ENCODE data around the gene GNG12.
A peak's percentile ranks its signal among the peaks of the same experiment; 100 is the strongest.

GNG12 gene

DNA sequence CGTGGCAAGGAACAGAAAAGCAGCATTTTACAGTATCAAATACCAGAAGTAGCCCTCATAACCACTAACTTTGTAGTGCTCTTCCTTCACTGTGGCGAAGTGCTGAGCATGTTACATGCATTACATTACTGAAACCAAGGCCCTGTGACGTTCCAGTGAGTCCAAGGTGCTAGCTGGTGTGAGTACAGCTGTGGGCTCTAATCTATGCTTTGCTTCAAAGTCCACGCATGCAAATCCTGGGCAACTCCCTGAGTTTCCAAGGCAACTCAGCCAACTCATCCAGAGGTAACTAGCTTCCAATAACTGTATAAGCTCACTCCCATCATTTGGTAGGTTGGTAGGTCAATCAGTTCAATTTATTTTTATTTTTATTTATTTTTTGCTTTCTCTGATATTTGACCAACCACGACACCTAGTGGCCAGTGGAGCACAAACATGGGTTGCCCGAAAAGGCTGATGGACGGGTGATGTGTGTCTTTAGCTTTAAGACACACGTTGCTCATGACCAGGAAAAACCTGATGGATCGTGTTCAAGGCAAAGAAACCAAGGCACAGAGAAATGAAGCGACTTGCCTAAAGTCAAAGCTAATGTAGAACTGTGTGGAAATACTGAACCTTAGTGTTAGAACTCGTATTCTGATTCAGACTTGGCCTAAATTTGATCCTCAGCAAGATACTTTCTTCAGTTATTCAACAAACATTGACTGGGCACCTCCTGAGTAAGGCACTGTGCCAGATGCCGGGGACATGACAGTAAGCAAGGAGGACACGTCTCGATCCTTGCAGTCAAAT is 73.0 kb downstream of the GNG12 start:
- FAIRE-seq: peak; percentile 95
- DNase-seq (ENCODE audit: insufficient read length): peak; percentile 42
- TF ChIP-seq TAF1 (IDR thresholded peaks at IDR 0.05; ENCODE audit: borderline replicate concordance, low read depth, low read length): no peak
- no peak for TF ChIP-seq POLR2AphosphoS5 (IDR thresholded peaks at IDR 0.05; ENCODE audit: low read depth, low read length)
- no peak; the same call in 1 of the 2 replicates for TF ChIP-seq POLR2A (IDR thresholded peaks at IDR 0.05; ENCODE audit: low read depth, low read length)

DNA sequence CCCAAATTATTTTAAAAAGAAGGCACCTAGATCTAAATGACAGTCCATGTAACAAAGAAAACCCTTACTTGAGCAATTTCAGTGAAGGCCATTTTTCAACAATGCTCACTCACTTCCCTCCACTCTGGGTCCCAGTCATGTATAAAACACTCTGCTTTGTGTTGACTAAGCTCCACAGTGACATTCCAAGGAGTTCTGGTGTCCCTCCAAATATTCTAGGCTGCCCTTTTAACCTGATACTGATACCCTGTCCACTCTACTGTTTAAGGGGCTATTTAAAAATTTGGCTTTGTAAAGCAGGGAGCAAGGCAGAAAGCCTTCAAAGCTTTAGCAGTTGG is 73.6 kb downstream of the GNG12 start:
- DNase-seq (ENCODE audit: insufficient read length) (no peak), FAIRE-seq (no peak)
- TF ChIP-seq TAF1 (IDR thresholded peaks at IDR 0.05; ENCODE audit: borderline replicate concordance, low read depth, low read length) (no peak), POLR2AphosphoS5 (IDR thresholded peaks at IDR 0.05; ENCODE audit: low read depth, low read length) (no peak), POLR2A (IDR thresholded peaks at IDR 0.05; ENCODE audit: low read depth, low read length) (no peak)

DNA sequence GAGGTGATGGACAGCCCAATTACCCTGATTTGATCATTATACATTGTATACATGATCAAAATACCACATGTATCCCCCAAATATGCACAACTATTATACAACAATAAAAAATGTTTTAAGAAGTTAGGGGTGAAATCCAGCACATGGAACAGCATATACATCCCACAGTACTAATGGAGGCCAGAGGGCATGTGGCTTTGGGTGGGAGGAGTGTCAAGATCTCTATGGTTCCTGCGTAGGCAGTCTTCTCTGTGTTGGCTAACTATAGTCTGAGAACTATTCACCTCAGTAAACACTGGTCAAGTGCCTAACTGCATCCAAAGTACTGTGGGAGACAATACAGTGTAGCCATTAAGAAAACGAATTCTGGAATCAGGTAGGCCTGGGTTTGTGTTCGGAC is 74.2 kb downstream of the GNG12 start:
- TF ChIP-seq POLR2A (IDR thresholded peaks at IDR 0.05; ENCODE audit: low read depth, low read length) (no peak), POLR2AphosphoS5 (IDR thresholded peaks at IDR 0.05; ENCODE audit: low read depth, low read length) (no peak), TAF1 (IDR thresholded peaks at IDR 0.05; ENCODE audit: borderline replicate concordance, low read depth, low read length) (no peak)
- DNase-seq (ENCODE audit: insufficient read length) (no peak), FAIRE-seq (no peak)

DNA sequence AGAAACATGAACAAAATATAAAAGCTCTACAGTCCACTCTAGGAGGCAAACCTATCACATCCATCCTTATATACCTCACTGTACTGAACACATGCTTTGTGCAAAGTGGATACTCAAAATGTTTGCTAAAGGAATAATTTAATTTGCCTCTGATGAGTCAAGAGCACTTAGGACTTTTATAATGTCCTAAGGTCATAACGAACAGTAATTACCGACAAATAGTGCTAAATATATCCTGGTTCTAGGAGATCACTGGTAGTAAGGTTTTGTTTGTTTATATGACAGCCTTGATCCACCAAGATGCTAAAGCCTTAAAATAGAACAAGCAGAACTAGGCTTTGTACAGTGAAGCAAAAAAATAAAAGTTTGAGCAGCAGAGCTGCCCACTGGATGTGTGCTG is 77.6 kb downstream of the GNG12 start:
- DNase-seq (ENCODE audit: insufficient read length): no peak
- no peak for FAIRE-seq
- TF ChIP-seq POLR2A (IDR thresholded peaks at IDR 0.05; ENCODE audit: low read depth, low read length) (no peak), POLR2AphosphoS5 (IDR thresholded peaks at IDR 0.05; ENCODE audit: low read depth, low read length) (no peak), TAF1 (IDR thresholded peaks at IDR 0.05; ENCODE audit: borderline replicate concordance, low read depth, low read length) (no peak)

DNA sequence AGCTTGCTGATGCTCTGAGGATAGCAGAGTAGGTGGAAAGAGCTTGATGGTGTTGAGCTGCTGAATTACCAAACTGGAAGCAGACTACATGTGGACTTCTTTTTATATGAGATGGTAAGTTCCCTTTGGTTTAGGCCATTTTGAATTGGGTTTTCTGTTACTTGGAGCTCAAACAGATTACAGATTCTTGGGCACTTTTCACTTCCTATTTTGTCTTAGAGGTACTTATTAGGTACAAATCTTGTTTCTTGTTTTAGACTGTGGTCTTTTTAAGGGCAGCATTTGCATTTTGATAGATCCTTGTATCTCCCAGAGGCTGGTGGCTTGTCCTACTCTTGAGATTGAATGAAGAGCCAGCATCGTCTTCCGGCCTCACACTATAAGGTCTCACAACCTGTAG is 78.1 kb downstream of the GNG12 start:
- FAIRE-seq (no peak), DNase-seq (ENCODE audit: insufficient read length) (no peak)
- no peak for TF ChIP-seq TAF1 (IDR thresholded peaks at IDR 0.05; ENCODE audit: borderline replicate concordance, low read depth, low read length)
- TF ChIP-seq POLR2A (IDR thresholded peaks at IDR 0.05; ENCODE audit: low read depth, low read length): no peak
- no peak for TF ChIP-seq POLR2AphosphoS5 (IDR thresholded peaks at IDR 0.05; ENCODE audit: low read depth, low read length)

DNA sequence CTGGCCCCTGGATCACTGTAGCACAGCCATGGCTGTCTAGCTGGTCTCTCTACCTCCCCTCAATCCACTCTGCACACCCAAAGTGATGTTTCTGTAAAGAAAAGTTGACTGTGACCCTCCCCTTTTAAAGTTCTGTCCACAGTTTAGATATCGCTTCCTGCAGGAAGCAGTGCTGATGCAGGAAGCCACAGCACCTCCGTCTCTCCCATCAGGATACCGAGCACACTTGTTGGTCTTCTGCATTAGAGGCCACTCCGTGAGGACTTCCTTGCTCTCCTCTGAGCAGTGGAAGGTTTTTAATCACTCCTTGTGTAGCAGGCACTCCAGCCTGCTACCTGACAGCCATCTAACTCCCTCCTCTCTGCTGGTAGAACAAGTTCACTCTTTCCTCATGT is 78.7 kb downstream of the GNG12 start:
- no peak for DNase-seq (ENCODE audit: insufficient read length)
- TF ChIP-seq POLR2AphosphoS5 (IDR thresholded peaks at IDR 0.05; ENCODE audit: low read depth, low read length): no peak
- no peak for TF ChIP-seq TAF1 (IDR thresholded peaks at IDR 0.05; ENCODE audit: borderline replicate concordance, low read depth, low read length)
- TF ChIP-seq POLR2A (IDR thresholded peaks at IDR 0.05; ENCODE audit: low read depth, low read length): no peak
- no peak for FAIRE-seq

DNA sequence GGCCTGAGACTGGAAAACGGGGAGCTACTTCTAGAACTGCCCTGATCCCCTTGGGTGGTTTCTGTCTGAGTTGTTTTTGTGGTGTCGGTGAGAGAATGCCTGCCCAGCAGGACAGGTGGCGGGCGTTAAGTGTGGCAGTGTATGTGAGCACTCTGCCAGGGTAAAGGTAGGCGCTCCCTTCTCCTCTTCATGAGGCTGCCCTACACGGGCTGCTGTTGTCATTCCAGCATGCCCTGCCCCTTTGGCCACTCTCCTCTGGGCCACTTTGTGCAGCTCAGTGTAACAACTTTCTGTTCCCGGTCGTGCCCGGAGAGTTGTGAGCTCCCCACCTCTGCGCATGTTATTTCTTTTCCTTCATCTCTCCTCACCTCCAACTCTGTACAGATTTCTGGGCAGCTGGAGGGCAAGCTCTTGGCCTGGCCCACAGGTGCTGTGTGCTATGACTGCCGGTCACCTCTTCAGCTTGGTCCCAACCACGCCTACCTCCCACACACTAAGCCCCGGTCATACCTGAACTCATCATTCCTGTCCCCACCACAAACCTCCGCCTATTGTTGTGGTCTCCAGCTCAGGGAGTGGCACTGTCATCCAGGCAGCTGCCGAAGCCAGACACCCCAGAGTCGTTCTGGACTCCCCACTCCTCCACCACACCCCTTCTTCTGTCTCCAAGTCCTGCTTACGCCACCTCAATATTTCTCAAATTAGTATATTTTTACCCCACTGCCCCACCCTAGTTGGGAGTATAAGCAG is 79.3 kb downstream of the GNG12 start:
- DNase-seq (ENCODE audit: insufficient read length) (no peak), FAIRE-seq (no peak)
- TF ChIP-seq POLR2A (IDR thresholded peaks at IDR 0.05; ENCODE audit: low read depth, low read length) (no peak), TAF1 (IDR thresholded peaks at IDR 0.05; ENCODE audit: borderline replicate concordance, low read depth, low read length) (no peak), POLR2AphosphoS5 (IDR thresholded peaks at IDR 0.05; ENCODE audit: low read depth, low read length) (no peak)

DNA sequence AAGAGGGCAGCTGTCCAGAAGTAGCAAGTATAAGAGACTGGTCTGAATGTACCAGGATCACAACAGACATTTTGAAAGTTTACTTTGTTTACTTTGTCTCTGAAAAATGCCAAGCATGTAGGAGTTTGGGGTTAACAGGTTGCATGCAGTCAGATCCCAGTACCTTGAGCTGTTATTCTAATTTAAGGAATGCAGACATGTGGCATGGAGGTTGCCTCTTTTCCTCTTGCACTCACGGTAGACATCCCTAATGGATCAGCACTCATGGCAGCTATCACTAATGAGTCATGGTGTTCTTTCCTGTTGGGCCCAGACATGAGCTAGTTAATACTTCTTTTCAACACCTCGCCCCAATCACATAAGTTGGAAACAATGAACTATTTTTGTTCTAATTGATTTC is 81.0 kb downstream of the GNG12 start:
- DNase-seq (ENCODE audit: insufficient read length): no peak
- TF ChIP-seq TAF1 (IDR thresholded peaks at IDR 0.05; ENCODE audit: borderline replicate concordance, low read depth, low read length) (no peak), POLR2AphosphoS5 (IDR thresholded peaks at IDR 0.05; ENCODE audit: low read depth, low read length) (no peak), POLR2A (IDR thresholded peaks at IDR 0.05; ENCODE audit: low read depth, low read length) (no peak)
- no peak for FAIRE-seq

DNA sequence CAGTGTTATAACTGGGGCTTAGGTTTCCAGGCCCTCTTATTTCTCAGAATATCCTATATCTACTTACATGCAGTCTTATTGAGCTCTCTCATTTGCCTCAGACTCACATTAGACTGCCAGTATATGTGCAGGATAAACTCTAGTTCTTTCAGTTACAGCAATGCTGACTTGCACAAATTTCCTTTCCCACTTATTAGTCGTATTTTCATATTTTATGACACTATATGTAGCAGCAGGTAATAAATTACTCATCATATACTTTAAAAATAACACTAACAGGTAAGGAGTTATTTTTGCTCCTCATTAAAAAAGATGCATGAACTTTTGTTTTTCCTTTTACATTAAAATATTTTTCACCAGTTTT is 82.6 kb downstream of the GNG12 start:
- no peak for TF ChIP-seq POLR2A (IDR thresholded peaks at IDR 0.05; ENCODE audit: low read depth, low read length)
- TF ChIP-seq POLR2AphosphoS5 (IDR thresholded peaks at IDR 0.05; ENCODE audit: low read depth, low read length): no peak
- no peak for TF ChIP-seq TAF1 (IDR thresholded peaks at IDR 0.05; ENCODE audit: borderline replicate concordance, low read depth, low read length)
- no peak for DNase-seq (ENCODE audit: insufficient read length)
- no peak for FAIRE-seq

DNA sequence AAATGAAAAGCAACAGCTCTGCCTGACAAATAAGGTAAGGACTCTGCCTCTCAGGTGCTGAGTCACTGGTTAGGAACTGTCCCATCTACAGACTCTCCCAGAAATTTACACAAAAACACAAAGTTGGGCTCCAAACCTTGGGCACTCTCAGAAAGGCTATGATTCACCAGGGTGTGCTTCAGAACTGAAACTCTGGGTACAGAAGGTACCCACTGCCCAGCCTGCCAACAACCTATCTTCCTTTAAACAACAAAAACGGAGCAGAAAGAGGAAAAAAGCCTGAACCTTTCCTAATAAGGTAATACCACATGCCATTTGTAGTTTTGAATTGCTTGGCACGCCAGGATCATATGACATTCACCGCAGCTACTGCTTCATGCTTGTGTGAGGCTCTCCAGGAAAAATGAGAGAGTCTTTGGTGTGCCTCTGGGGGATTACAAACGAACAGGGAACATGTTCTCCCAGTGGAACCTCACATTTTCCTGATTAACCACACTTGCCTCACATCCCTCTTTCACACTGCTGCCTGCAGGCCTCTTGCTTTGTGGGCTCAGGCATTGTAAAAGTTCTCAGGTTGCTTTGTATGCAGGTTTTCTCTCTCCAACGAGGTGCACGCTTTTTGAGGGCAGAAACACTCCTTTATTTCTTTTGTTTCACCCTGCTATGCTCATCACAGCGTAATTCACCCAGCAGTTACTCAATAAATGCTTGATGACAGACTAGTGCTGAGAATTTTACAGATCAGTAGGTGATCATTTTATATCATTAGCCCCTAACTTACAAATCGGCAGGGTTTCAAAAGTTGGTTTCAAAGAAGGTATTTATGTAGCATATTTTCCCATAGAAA is 83.2 kb downstream of the GNG12 start:
- DNase-seq (ENCODE audit: insufficient read length): no peak
- FAIRE-seq: no peak

DNA sequence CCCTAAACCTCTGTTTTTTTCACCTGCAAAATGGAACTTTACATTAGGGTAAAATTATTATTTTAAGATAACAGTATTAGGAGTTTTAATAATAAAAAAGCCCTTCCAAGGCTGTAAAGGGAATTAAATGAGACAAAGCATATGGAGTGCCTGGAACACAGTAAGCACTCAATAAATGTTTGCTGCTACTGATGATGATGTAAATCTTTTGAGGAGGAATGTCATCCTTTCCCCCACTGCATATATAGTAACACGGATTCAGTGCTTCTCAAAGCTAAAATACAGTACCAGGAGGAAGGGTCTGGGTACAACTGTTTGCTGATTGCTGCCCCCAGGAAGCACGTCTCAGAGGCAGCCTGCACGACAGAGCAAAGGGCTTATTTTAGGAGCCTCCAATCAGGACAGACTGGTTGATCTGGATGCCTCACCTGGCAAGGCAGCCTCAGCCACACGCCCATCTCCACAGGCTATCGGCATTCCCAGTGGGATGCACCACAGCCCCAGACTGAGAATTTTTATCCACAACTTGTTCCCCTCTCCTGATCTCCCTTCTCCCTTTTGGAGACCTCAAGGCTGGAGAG is 83.9 kb downstream of the GNG12 start:
- FAIRE-seq: no peak
- no peak for DNase-seq (ENCODE audit: insufficient read length)
- TF ChIP-seq POLR2AphosphoS5 (IDR thresholded peaks at IDR 0.05; ENCODE audit: low read depth, low read length) (no peak), TAF1 (IDR thresholded peaks at IDR 0.05; ENCODE audit: borderline replicate concordance, low read depth, low read length) (no peak), POLR2A (IDR thresholded peaks at IDR 0.05; ENCODE audit: low read depth, low read length) (no peak)

More for the DNA sequence above, 83.2 kb downstream of the GNG12 start:
- TF ChIP-seq TAF1 (IDR thresholded peaks at IDR 0.05; ENCODE audit: borderline replicate concordance, low read depth, low read length) (no peak), POLR2AphosphoS5 (IDR thresholded peaks at IDR 0.05; ENCODE audit: low read depth, low read length) (no peak), POLR2A (IDR thresholded peaks at IDR 0.05; ENCODE audit: low read depth, low read length) (no peak)
